A549 (cell line): Measurements from ENCODE around the gene TRIM29. TPM values are rescaled to one million over a fixed set of nuclear protein-coding genes. Genes with fewer than 3 reads are reported as not detected.

Source experiments
- ATAC-seq, 2 experiments: fragments of 200-7000 bp in 1 of 2; fragments of >200 bp in 1 of 2; cut with Nextera tagmentation in 1 of 2; cut with Tn5 transposase in 1 of 2; 3 replicates each; pipeline versions ENCODE4 v1.8.0 to v1.9.1; 2018 to 2020; ENCODE audit warnings: mild to moderate bottlenecking in 1 of 2, moderate library complexity in 1 of 2
- CTCF ChIA-PET: fragments of 300-600 bp; sonication (Branson Sonifier 250); formaldehyde crosslinking; extraction: SDS; loops from one replicate; lab custom pipeline; 2021; ENCODE audit warnings: antibody characterized with exemption, inconsistent platforms; lab: Yijun Ruan, JAX
- POLR2A ChIA-PET: fragments of 350-600 bp; formaldehyde crosslinking; extraction: SDS; loops from one replicate; lab custom pipeline; 2021; ENCODE audit warnings: antibody characterized with exemption, inconsistent platforms; lab: Yijun Ruan, JAX
- DNase-seq, 2 experiments: peaks; one replicate each; pipeline versions ENCODE4 v3.0.0 to v3.0.0-alpha.2; 2011 to 2016; ENCODE audit warnings: low read depth in 1 of 2, low spot score in 1 of 2
- FAIRE-seq: peaks from 2 replicates; lab custom pipeline; 2011; peaks lifted over from hg19 to GRCh38; lab: Jason Lieb, UNC
- H3K27ac ChIP-seq, 2 experiments: fragments of >200 bp; sonication (Bioruptor Twin); formaldehyde crosslinking; 3 replicates each; pipeline ENCODE4 v1.5.1; 2016 to 2017
- H3K4me1 ChIP-seq: fragments of >200 bp; sonication (Bioruptor Twin); formaldehyde crosslinking; 3 replicates; pipeline ENCODE4 v1.6.1; 2016
- H3K4me2 ChIP-seq: fragments of >200 bp; sonication (Bioruptor Twin); formaldehyde crosslinking; 3 replicates; pipeline ENCODE4 v1.6.1; 2016
- H3K4me3 ChIP-seq: fragments of >200 bp; sonication (Bioruptor Twin); formaldehyde crosslinking; 3 replicates; pipeline ENCODE4 v1.5.1; 2016
- H3K9me3 ChIP-seq: fragments of >200 bp; sonication (Bioruptor Twin); formaldehyde crosslinking; 3 replicates; pipeline ENCODE4 v1.6.1; 2016
- CBX8 ChIP-seq: fragments of 200-600 bp; sonication (generic); IDR thresholded peaks from 2 replicates; pipeline ENCODE4 v1.6.1; 2016
- EHMT2 ChIP-seq: fragments of 200-600 bp; sonication (generic); IDR thresholded peaks from 2 replicates; pipeline ENCODE4 v1.6.1; 2016; ENCODE audit warnings: antibody characterized with exemption, low read depth, mild to moderate bottlenecking, moderate library complexity
- FOSB ChIP-seq: fragments of 250-450 bp; sonication (Bioruptor Pico); IDR thresholded peaks from 2 replicates; pipeline ENCODE4 v1.5.0; 2020; ENCODE audit warnings: mild to moderate bottlenecking, moderate library complexity
- FOSL2 ChIP-seq, 2 experiments: fragments of 450-650 bp in 1 of 2; fragments of >200 bp in 1 of 2; sonication (Bioruptor Twin) in 1 of 2; formaldehyde crosslinking; IDR thresholded peaks; 2 replicates each; pipeline versions ENCODE4 v1.5.0 to v1.6.1; 2016 to 2020; ENCODE audit warnings: mild to moderate bottlenecking in 1 of 2, moderate library complexity in 1 of 2
- HEYL ChIP-seq: fragments of 250-450 bp; sonication (Bioruptor Pico); IDR thresholded peaks from 2 replicates; pipeline ENCODE4 v1.8.0; 2021; ENCODE audit warnings: mild to moderate bottlenecking, moderate library complexity
- NFE2L2 ChIP-seq: fragments of 150-350 bp; conservative IDR thresholded peaks from 2 replicates; pipeline ENCODE4 v1.6.1; 2014; ENCODE audit warnings: low read length
- SMC3 ChIP-seq: fragments of >200 bp; sonication (Bioruptor Twin); formaldehyde crosslinking; IDR thresholded peaks from 3 replicates; pipeline ENCODE4 v1.6.1; 2018; ENCODE audit warnings: inconsistent platforms
- TFCP2L1 ChIP-seq: fragments of 250-450 bp; sonication (Bioruptor Pico); IDR thresholded peaks from 2 replicates; pipeline ENCODE4 v1.5.0; 2021; ENCODE audit warnings: mild to moderate bottlenecking
- ZSCAN20 ChIP-seq: fragments of 250-450 bp; sonication (Bioruptor Pico); IDR thresholded peaks from 2 replicates; pipeline ENCODE4 v1.8.0; 2022; ENCODE audit warnings: mild to moderate bottlenecking, moderate library complexity
- WGBS: methylation state at CpG from one replicate; pipeline ENCODE4 v1.1.6; 2017; ENCODE audit errors: missing lambda C conversion rate; 5-methylcytosine and 5-hydroxymethylcytosine counted together
- polyA plus RNA-seq, 4 experiments: library from polyadenylated mRNA; depleted of rRNA in 3 of 4; stranded (reverse); fragments of >200 nt; fragmentation: RNase III in 1 of 4; extraction: RNeasy Plus Mini Kit Qiagen cat#74134 plus additional on column Dnase treatment in 1 of 4; gene quantifications; 2 replicates in 3 of 4; 3 replicates in 1 of 4; pipeline ENCODE4 v1.2.3, GENCODE V29; 2011 to 2017
- TF ChIP-seq, protein P1 (sequence below): IDR thresholded peaks from 2 replicates; pipeline ENCODE4 v1.6.1; 2012

TRIM29 gene
- polyA plus RNA-seq, 2 of the 4 experiments (the other 2 are of a cell fraction): 2.7 to 3.6 TPM

DNA sequence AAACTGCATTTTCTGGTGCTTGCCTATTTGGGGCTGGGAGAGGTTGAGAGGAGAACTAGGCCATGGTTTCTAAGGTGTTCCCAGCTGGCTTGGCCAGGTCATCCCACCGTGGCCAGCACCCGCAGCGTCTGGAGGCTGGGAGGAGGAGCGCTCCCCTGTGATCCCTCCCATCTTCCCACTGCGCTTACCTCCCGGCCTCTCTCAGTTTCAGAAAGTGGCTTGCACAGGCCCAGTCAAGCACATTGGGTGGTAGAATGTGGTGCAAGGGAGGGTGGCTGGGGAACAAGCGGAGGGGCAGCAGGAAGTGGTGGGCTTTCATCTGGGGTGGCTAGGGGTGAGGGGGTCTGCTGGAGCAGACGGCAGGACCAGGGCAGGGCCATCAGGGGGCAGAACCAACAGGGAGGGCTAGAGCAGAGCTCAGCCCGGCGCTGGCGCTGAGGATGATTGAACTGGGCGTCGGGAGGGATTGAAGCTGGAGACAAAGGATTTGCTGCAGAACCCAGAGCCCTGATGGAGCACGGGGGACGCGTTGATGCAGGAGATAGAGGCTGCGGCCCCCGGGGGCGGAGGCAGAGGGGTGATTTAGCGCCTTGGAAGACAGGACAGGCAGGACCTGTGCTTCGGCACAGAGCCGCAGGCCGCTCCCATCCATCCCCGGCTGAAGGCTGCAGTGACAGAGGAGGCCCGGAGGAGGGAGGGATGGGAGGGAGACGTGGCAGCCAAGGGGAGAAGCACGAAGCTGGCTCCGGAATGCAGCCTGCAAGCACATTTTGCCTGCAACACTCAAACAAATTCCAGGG, 76.0 kb downstream of the TRIM29 start:
- no peak for FAIRE-seq
- no peaks in the 10 kb centered on the region for H3K4me1 ChIP-seq
- H3K4me3 ChIP-seq: no peak overlapping the region
- DNase-seq: no peak
- CTCF ChIA-PET: no interaction called here
- H3K9me3 ChIP-seq: no peaks in the 10 kb centered on the region
- ATAC-seq: no peak
- TF ChIP-seq FOSL2 (IDR thresholded peaks at IDR 0.05) (no peak), FOSL2 (CRISPR knock-in tag; IDR thresholded peaks at IDR 0.05) (no peak), FOSB (no peak), EHMT2 (no peak), SMC3 (no peak), ZSCAN20 (no peak), CBX8 (no peak), TFCP2L1 (CRISPR knock-in tag) (no peak), HEYL (CRISPR knock-in tag) (no peak), NFE2L2 (no peak)
- TF ChIP-seq, protein P1, sequence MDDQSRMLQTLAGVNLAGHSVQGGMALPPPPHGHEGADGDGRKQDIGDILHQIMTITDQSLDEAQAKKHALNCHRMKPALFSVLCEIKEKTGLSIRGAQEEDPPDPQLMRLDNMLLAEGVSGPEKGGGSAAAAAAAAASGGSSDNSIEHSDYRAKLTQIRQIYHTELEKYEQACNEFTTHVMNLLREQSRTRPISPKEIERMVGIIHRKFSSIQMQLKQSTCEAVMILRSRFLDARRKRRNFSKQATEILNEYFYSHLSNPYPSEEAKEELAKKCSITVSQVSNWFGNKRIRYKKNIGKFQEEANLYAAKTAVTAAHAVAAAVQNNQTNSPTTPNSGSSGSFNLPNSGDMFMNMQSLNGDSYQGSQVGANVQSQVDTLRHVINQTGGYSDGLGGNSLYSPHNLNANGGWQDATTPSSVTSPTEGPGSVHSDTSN: no peak
- TF ChIP-seq, all 56 proteins: peak for 0
- WGBS: 59% methylated on average over 12 of the region's 28 CpGs
- POLR2A ChIA-PET: no interaction called here
- Histone ChIP-seq H3K4me2 (no peak overlapping the region), H3K27ac (no peak overlapping the region)

Other genes starting within 250 kb of the TRIM29 start
- gene OAF, start 72.9 kb upstream of the TRIM29 start, polyA plus RNA-seq (2011; rRNA removed): 3.0 and 4.1 TPM in 2 replicates
- 3.4 to 4.2 TPM (median 3.8 TPM) in 3 replicates for gene OAF, start 72.9 kb upstream of the TRIM29 start, polyA plus RNA-seq (2017; fragmentation: RNase III; extraction: RNeasy Plus Mini Kit Qiagen cat#74134 plus additional on column Dnase treatment)
- not detected in 2 replicates for gene POU2F3, start 102.0 kb upstream of the TRIM29 start, polyA plus RNA-seq (2011; rRNA removed)
- gene POU2F3, start 102.0 kb upstream of the TRIM29 start, polyA plus RNA-seq (2017; fragmentation: RNase III; extraction: RNeasy Plus Mini Kit Qiagen cat#74134 plus additional on column Dnase treatment): not detected in 3 replicates
- gene TLCD5, start 187.2 kb upstream of the TRIM29 start, polyA plus RNA-seq (2011; rRNA removed): 12.9 TPM in 2 replicates
- 5.8 to 6.1 TPM (median 6.0 TPM) in 3 replicates for gene TLCD5, start 187.2 kb upstream of the TRIM29 start, polyA plus RNA-seq (2017; fragmentation: RNase III; extraction: RNeasy Plus Mini Kit Qiagen cat#74134 plus additional on column Dnase treatment)
- 27.2 and 31.5 TPM in 2 replicates for gene ARHGEF12, start 198.3 kb upstream of the TRIM29 start, polyA plus RNA-seq (2011; rRNA removed)
- 16.4 to 18.0 TPM (median 16.7 TPM) in 3 replicates for gene ARHGEF12, start 198.3 kb upstream of the TRIM29 start, polyA plus RNA-seq (2017; fragmentation: RNase III; extraction: RNeasy Plus Mini Kit Qiagen cat#74134 plus additional on column Dnase treatment)